ENCODE measurements around the gene NR2F1-AS1.

Gene NR2F1-AS1

GRCh38 chr5:93588352-93589151, 7.5 kb upstream of the NR2F1-AS1 start:
- ChIA-PET CTCF (interaction anchor here (1.1 to 4.5 kb wide), 5 partner anchors 9 to 19 kb away, joined by 3 to 27 read pairs (median 17); no protein-coding TSS in a partner anchor), POLR2A (no interaction called here)
- Histone ChIP-seq H3K4me1 (ENCODE audit: control extremely low read depth in 1 of 4, control insufficient read depth in 4 of 4, insufficient read depth in 4 of 4, low read length in 3 of 4) (peaks cover 0 to 14% (median 12%) of the 10 kb centered on the region in 4 experiments), H3K36me3 (ENCODE audit: control insufficient read depth in 4 of 4, insufficient read depth in 4 of 4, low read length in 3 of 4) (no peaks in the 10 kb centered on the region), H3K27me3 (replicated peaks in 2 of 5; ENCODE audit: control insufficient read depth in 4 of 5, insufficient read depth in 5 of 5, low read length in 4 of 5) (peaks cover 43 to 93% (median 64%) of the 10 kb centered on the region in 5 experiments), H3K4me3 (ENCODE audit: control insufficient read depth in 1 of 7, extremely low read depth in 1 of 7, insufficient read depth in 4 of 7, low read depth in 2 of 7, low read length in 6 of 7) (no peak overlapping the region), H3K9me3 (ENCODE audit: control extremely low read depth in 1 of 5, control insufficient read depth in 4 of 5, insufficient read depth in 2 of 5, low read depth in 1 of 5, low read length in 4 of 5) (peaks cover 0 to 6% (median 0%) of the 10 kb centered on the region in 5 experiments), H3K27ac (ENCODE audit: insufficient read depth in 1 of 2, low read depth in 1 of 2, low read length in 2 of 2, poor library complexity in 1 of 2, severe bottlenecking in 2 of 2) (no peak overlapping the region)
- DNase-seq, result no peak
- 12% methylated on average over 33 of the region's 78 CpGs for WGBS (ENCODE audit: insufficient coverage)

- ChIA-PET POLR2A (interaction anchor here (0.6 to 0.7 kb wide), 2 partner anchors 1031 to 1696 kb away, joined by 3 read pairs; partner anchors contain the start of genes KIAA0825 and SLF1), CTCF (interaction anchor here (0.9 to 4.5 kb wide), 7 partner anchors 10 to 322 kb away, joined by 3 to 27 read pairs (median 5); no protein-coding TSS in a partner anchor)
- 6% methylated on average over 58 of the region's 59 CpGs for WGBS (ENCODE audit: insufficient coverage)
- peaks cover 0 to 14% (median 12%) of the 10 kb centered on the region in 4 experiments for H3K4me1 ChIP-seq (ENCODE audit: control extremely low read depth in 1 of 4, control insufficient read depth in 4 of 4, insufficient read depth in 4 of 4, low read length in 3 of 4)
- no peak overlapping the region for H3K27ac ChIP-seq (ENCODE audit: insufficient read depth in 1 of 2, low read depth in 1 of 2, low read length in 2 of 2, poor library complexity in 1 of 2, severe bottlenecking in 2 of 2)
- peaks cover 39 to 93% (median 64%) of the 10 kb centered on the region in 5 experiments for H3K27me3 ChIP-seq (replicated peaks in 2 of 5; ENCODE audit: control insufficient read depth in 4 of 5, insufficient read depth in 5 of 5, low read length in 4 of 5)
- H3K36me3 ChIP-seq (ENCODE audit: control insufficient read depth in 4 of 4, insufficient read depth in 4 of 4, low read length in 3 of 4), result no peaks in the 10 kb centered on the region
- H3K4me3 ChIP-seq (ENCODE audit: control insufficient read depth in 1 of 7, extremely low read depth in 1 of 7, insufficient read depth in 4 of 7, low read depth in 2 of 7, low read length in 6 of 7), result no peak overlapping the region
- peak in 1 of 3 donors; percentile 48 for DNase-seq
- peaks cover 0 to 3% (median 0%) of the 10 kb centered on the region in 5 experiments for H3K9me3 ChIP-seq (ENCODE audit: control extremely low read depth in 1 of 5, control insufficient read depth in 4 of 5, insufficient read depth in 2 of 5, low read depth in 1 of 5, low read length in 4 of 5)
Observed at GRCh38 chr5:93587597-93588351, 6.8 kb upstream of the NR2F1-AS1 start.

- DNase-seq, result peak in 1 of 3 donors; percentile 23
- no peak overlapping the region for H3K27ac ChIP-seq (ENCODE audit: insufficient read depth in 1 of 2, low read depth in 1 of 2, low read length in 2 of 2, poor library complexity in 1 of 2, severe bottlenecking in 2 of 2)
- H3K27me3 ChIP-seq (replicated peaks in 2 of 5; ENCODE audit: control insufficient read depth in 4 of 5, insufficient read depth in 5 of 5, low read length in 4 of 5), result peaks cover 39 to 93% (median 62%) of the 10 kb centered on the region in 5 experiments
- H3K4me3 ChIP-seq (ENCODE audit: control insufficient read depth in 1 of 7, extremely low read depth in 1 of 7, insufficient read depth in 4 of 7, low read depth in 2 of 7, low read length in 6 of 7), result no peak overlapping the region
- ChIA-PET CTCF (interaction anchor here (0.7 to 4.5 kb wide), 8 partner anchors 9 to 1082 kb away, joined by 3 to 27 read pairs (median 4); no protein-coding TSS in a partner anchor), POLR2A (interaction anchor here (0.6 kb wide), 1 partner anchor 1031 kb away, joined by 3 read pairs; the partner anchor contains the start of genes KIAA0825 and SLF1)
- no peaks in the 10 kb centered on the region for H3K36me3 ChIP-seq (ENCODE audit: control insufficient read depth in 4 of 4, insufficient read depth in 4 of 4, low read length in 3 of 4)
- WGBS (ENCODE audit: insufficient coverage), result 22% methylated on average over 3 of the region's 11 CpGs
- peaks cover 0 to 14% (median 12%) of the 10 kb centered on the region in 4 experiments for H3K4me1 ChIP-seq (ENCODE audit: control extremely low read depth in 1 of 4, control insufficient read depth in 4 of 4, insufficient read depth in 4 of 4, low read length in 3 of 4)
- H3K9me3 ChIP-seq (ENCODE audit: control extremely low read depth in 1 of 5, control insufficient read depth in 4 of 5, insufficient read depth in 2 of 5, low read depth in 1 of 5, low read length in 4 of 5), result peaks cover 0 to 3% (median 0%) of the 10 kb centered on the region in 5 experiments
Observed at GRCh38 chr5:93586736-93587596, 5.9 kb upstream of the NR2F1-AS1 start.

GRCh38 chr5:93585767-93586385, 4.9 kb upstream of the NR2F1-AS1 start:
- no CpG with 5 or more reads among the region's 13 CpGs for WGBS (ENCODE audit: insufficient coverage)
- Histone ChIP-seq H3K27me3 (replicated peaks in 2 of 5; ENCODE audit: control insufficient read depth in 4 of 5, insufficient read depth in 5 of 5, low read length in 4 of 5) (peaks cover 35 to 93% (median 56%) of the 10 kb centered on the region in 5 experiments), H3K36me3 (ENCODE audit: control insufficient read depth in 4 of 4, insufficient read depth in 4 of 4, low read length in 3 of 4) (no peaks in the 10 kb centered on the region), H3K9me3 (ENCODE audit: control extremely low read depth in 1 of 5, control insufficient read depth in 4 of 5, insufficient read depth in 2 of 5, low read depth in 1 of 5, low read length in 4 of 5) (peaks cover 0 to 3% (median 0%) of the 10 kb centered on the region in 5 experiments), H3K4me1 (ENCODE audit: control extremely low read depth in 1 of 4, control insufficient read depth in 4 of 4, insufficient read depth in 4 of 4, low read length in 3 of 4) (peaks cover 0 to 19% (median 17%) of the 10 kb centered on the region in 4 experiments), H3K4me3 (ENCODE audit: control insufficient read depth in 1 of 7, extremely low read depth in 1 of 7, insufficient read depth in 4 of 7, low read depth in 2 of 7, low read length in 6 of 7) (no peak overlapping the region), H3K27ac (ENCODE audit: insufficient read depth in 1 of 2, low read depth in 1 of 2, low read length in 2 of 2, poor library complexity in 1 of 2, severe bottlenecking in 2 of 2) (no peak overlapping the region)
- ChIA-PET POLR2A (no interaction called here), CTCF (interaction anchor here (0.5 to 4.5 kb wide), 7 partner anchors 8 to 1083 kb away, joined by 3 to 27 read pairs (median 5); no protein-coding TSS in a partner anchor)
- peak in 1 of 3 donors; percentile 31 for DNase-seq

- 1% methylated on average over 58 of the region's 70 CpGs for WGBS (ENCODE audit: insufficient coverage)
- ChIA-PET POLR2A (no interaction called here), CTCF (interaction anchor here (0.6 to 4.5 kb wide), 5 partner anchors 10 to 23 kb away, joined by 3 to 27 read pairs (median 17); no protein-coding TSS in a partner anchor)
- peak in 1 of 3 donors; percentile 50 for DNase-seq
- H3K9me3 ChIP-seq (ENCODE audit: control extremely low read depth in 1 of 5, control insufficient read depth in 4 of 5, insufficient read depth in 2 of 5, low read depth in 1 of 5, low read length in 4 of 5), result peaks cover 0 to 3% (median 0%) of the 10 kb centered on the region in 5 experiments
- H3K36me3 ChIP-seq (ENCODE audit: control insufficient read depth in 4 of 4, insufficient read depth in 4 of 4, low read length in 3 of 4), result no peaks in the 10 kb centered on the region
- H3K4me3 ChIP-seq (ENCODE audit: control insufficient read depth in 1 of 7, extremely low read depth in 1 of 7, insufficient read depth in 4 of 7, low read depth in 2 of 7, low read length in 6 of 7), result peak overlapping the region in 3 of 7 experiments; percentile 28 to 52 (median 37)
- H3K27me3 ChIP-seq (replicated peaks in 2 of 5; ENCODE audit: control insufficient read depth in 4 of 5, insufficient read depth in 5 of 5, low read length in 4 of 5), result peaks cover 36 to 93% (median 57%) of the 10 kb centered on the region in 5 experiments
- H3K27ac ChIP-seq (ENCODE audit: insufficient read depth in 1 of 2, low read depth in 1 of 2, low read length in 2 of 2, poor library complexity in 1 of 2, severe bottlenecking in 2 of 2), result no peak overlapping the region
- peaks cover 0 to 26% (median 23%) of the 10 kb centered on the region in 4 experiments for H3K4me1 ChIP-seq (ENCODE audit: control extremely low read depth in 1 of 4, control insufficient read depth in 4 of 4, insufficient read depth in 4 of 4, low read length in 3 of 4)
Observed at GRCh38 chr5:93585041-93585766, 4.2 kb upstream of the NR2F1-AS1 start.

Measured in common myeloid progenitor, CD34-positive (primary cell).